Endothelial cell of umbilical vein (primary cell): ENCODE results near the gene RPS6KA4. TPM values are rescaled to one million over a fixed set of nuclear protein-coding genes. Genes with fewer than 3 reads are reported as not detected.

Experiments
- BruUV-seq: library from RNA; stranded (reverse); fragments of 400-500 nt; replicated peaks from 2 replicates; lab custom pipeline; 2021; lab: Mats Ljungman, UMichigan
- CTCF ChIA-PET: fragments of 300-600, 350-600 bp; sonication (Branson Sonifier 250); formaldehyde crosslinking; loops from one replicate; lab custom pipeline; 2021; ENCODE audit warnings: antibody characterized with exemption, inconsistent platforms; lab: Charles Lee
- POLR2A ChIA-PET: fragments of 300-600, 350-600 bp; sonication (Branson Sonifier 250); formaldehyde crosslinking; loops from one replicate; lab custom pipeline; 2021; ENCODE audit warnings: antibody characterized with exemption, inconsistent platforms; lab: Charles Lee
- DNase-seq: peaks from one replicate; pipeline ENCODE4 v3.0.0-alpha.2; 2011; ENCODE audit warnings: low read depth, low spot score
- FAIRE-seq: peaks from 2 replicates; lab custom pipeline; 2011; peaks lifted over from hg19 to GRCh38; lab: Jason Lieb, UNC
- H2AFZ ChIP-seq: 2 replicates; pipeline ENCODE4 v1.6.0; 2012; ENCODE audit warnings: low read depth, low read length, control low read depth, inconsistent platforms
- H3K27ac ChIP-seq: 2 replicates; pipeline ENCODE4 v1.5.1; 2011; ENCODE audit warnings: low read depth, mild to moderate bottlenecking, control low read depth, low read length, moderate library complexity; ENCODE audit not compliant: insufficient read depth
- H3K27me3 ChIP-seq, 2 experiments: 2 replicates each; pipeline versions ENCODE4 v1.6.0 to v1.6.1; 2011; ENCODE audit warnings: low read length in 2 of 2, mixed read lengths in 1 of 2; ENCODE audit not compliant: control insufficient read depth in 2 of 2, insufficient read depth in 2 of 2
- H3K36me3 ChIP-seq, 2 experiments: 2 replicates in 1 of 2; 3 replicates in 1 of 2; pipeline ENCODE4 v1.5.1; 2011; ENCODE audit warnings: low read length in 2 of 2, mild to moderate bottlenecking in 1 of 2, moderate library complexity in 1 of 2; ENCODE audit not compliant: control insufficient read depth in 2 of 2, insufficient read depth in 2 of 2; ENCODE audit errors: extremely low read depth in 1 of 2
- H3K4me1 ChIP-seq: 3 replicates; pipeline ENCODE4 v1.5.1; 2011; ENCODE audit warnings: mild to moderate bottlenecking, low read length; ENCODE audit not compliant: control insufficient read depth, insufficient read depth; ENCODE audit errors: extremely low read depth
- H3K4me2 ChIP-seq: 2 replicates; pipeline ENCODE4 v1.6.1; 2011; ENCODE audit warnings: low read length, control low read depth, mixed read lengths; ENCODE audit not compliant: insufficient read depth
- H3K4me3 ChIP-seq, 3 experiments: fragments of 200-600 bp in 1 of 3; sonication (generic), shearing (Covaris generic) in 1 of 3; replicated peaks in 1 of 3; 2 replicates each; pipeline ENCODE4 v1.5.1; 2011 to 2016; ENCODE audit warnings: control low read depth in 3 of 3, low read length in 3 of 3, mild to moderate bottlenecking in 2 of 3, inconsistent platforms in 1 of 3, low read depth in 1 of 3, moderate library complexity in 1 of 3; ENCODE audit not compliant: insufficient read depth in 1 of 3
- H3K79me2 ChIP-seq: 2 replicates; pipeline ENCODE4 v1.6.0; 2012; ENCODE audit warnings: low read length, inconsistent platforms; ENCODE audit not compliant: control insufficient read depth, insufficient read depth
- H3K9ac ChIP-seq: replicated peaks from 2 replicates; pipeline ENCODE3; 2011; ENCODE audit warnings: low read length, control low read depth; ENCODE audit not compliant: insufficient read depth; ENCODE audit errors: extremely low read depth
- H3K9me1 ChIP-seq: replicated peaks from 3 replicates; pipeline ENCODE4 v1.6.0; 2011; ENCODE audit warnings: mild to moderate bottlenecking, low read length; ENCODE audit not compliant: control insufficient read depth, insufficient read depth; ENCODE audit errors: extremely low read depth
- H3K9me3 ChIP-seq: replicated peaks from 2 replicates; pipeline ENCODE4 v1.5.1; 2012; ENCODE audit warnings: low read length, inconsistent platforms; ENCODE audit not compliant: control insufficient read depth, insufficient read depth
- H4K20me1 ChIP-seq: replicated peaks from 2 replicates; pipeline ENCODE3; 2011; ENCODE audit warnings: mild to moderate bottlenecking, low read length; ENCODE audit not compliant: control insufficient read depth, insufficient read depth; ENCODE audit errors: extremely low read depth
- EZH2 ChIP-seq: IDR thresholded peaks from 2 replicates; pipeline ENCODE4 v1.6.1; 2012; ENCODE audit warnings: borderline replicate concordance, low read depth, mild to moderate bottlenecking, moderate library complexity, low read length, inconsistent platforms; ENCODE audit not compliant: severe bottlenecking
- FOS ChIP-seq: IDR thresholded peaks from 2 replicates; pipeline ENCODE4 v1.6.1; 2011; ENCODE audit warnings: mild to moderate bottlenecking, low read length, moderate library complexity, borderline replicate concordance; ENCODE audit not compliant: insufficient read depth
- GATA2 ChIP-seq: IDR thresholded peaks from 2 replicates; pipeline ENCODE4 v1.7.0; 2011; ENCODE audit warnings: low read depth, mild to moderate bottlenecking, moderate library complexity, mixed read lengths, low read length; ENCODE audit not compliant: insufficient read length, insufficient read depth
- JUN ChIP-seq: IDR thresholded peaks from 2 replicates; pipeline ENCODE4 v1.6.1; 2011; ENCODE audit warnings: borderline replicate concordance, low read depth; ENCODE audit not compliant: insufficient read length, insufficient read depth
- MAX ChIP-seq: IDR thresholded peaks from 2 replicates; pipeline ENCODE4 v1.6.1; 2011; ENCODE audit not compliant: insufficient read depth, insufficient read length
- MYC ChIP-seq: IDR thresholded peaks from one replicate; pipeline ENCODE4 v1.6.1; 2011; ENCODE audit warnings: mild to moderate bottlenecking, low read depth, low read length
- POLR2A ChIP-seq: IDR thresholded peaks from 2 replicates; pipeline ENCODE4 v1.6.1; 2012; ENCODE audit warnings: low read depth, mild to moderate bottlenecking, control low read depth, low read length
- POLR2AphosphoS5 ChIP-seq: IDR thresholded peaks from 2 replicates; pipeline ENCODE4 v1.6.1; 2012; ENCODE audit warnings: low read depth, mild to moderate bottlenecking, control low read depth, low read length, moderate library complexity; ENCODE audit not compliant: insufficient read depth
- dilution Hi-C: fragments of 300-500 bp; cut with MboI; formaldehyde crosslinking; loops from one replicate; pipeline ENCODE4 v1.15.0; 2019; ENCODE audit warnings: low sequenced_read_pairs; ENCODE audit not compliant: extremely low pct_ligation_motif_present
- intact Hi-C: fragments of 100-400 bp; cut with micrococcal nuclease; formaldehyde crosslinking; loops from one replicate; pipeline ENCODE4 v1.10.0; 2022
- polyA plus RNA-seq, 4 experiments: library from polyadenylated mRNA; depleted of rRNA in 3 of 4; stranded (reverse) in 3 of 4; unstranded in 1 of 4; fragments of >200 nt; gene quantifications; 2 replicates each; pipeline versions ENCODE4 v1.2.1 to v1.2.3, GENCODE V29; 2011 to 2012; ENCODE audit warnings: missing spikeins in 1 of 4
- total RNA-seq: library from RNA; stranded (reverse); gene quantifications from 2 replicates; pipeline ENCODE4 v1.2.3, GENCODE V29; 2021
- TF ChIP-seq, protein P1 (sequence below), 2 donors: IDR thresholded peaks; 1 replicate in 1 of 2; 2 replicates in 1 of 2; pipeline ENCODE4 v1.5.1; 2011; ENCODE audit warnings: low read length in 2 of 2, mild to moderate bottlenecking in 2 of 2, moderate library complexity in 2 of 2, control low read depth in 1 of 2, inconsistent platforms in 1 of 2, low read depth in 1 of 2; ENCODE audit not compliant: insufficient read depth in 1 of 2; ENCODE audit errors: extremely low read depth in 1 of 2

Gene RPS6KA4
- total and polyA plus RNA-seq, 2 donors (not counting 3 experiments of a cell fraction or from before 2014, with no cell fraction given), result 26.5 to 44.1 TPM

GRCh38 chr11:64401775-64402174 lies 42.8 kb downstream of the RPS6KA4 start:
- no peak overlapping the region for H3K4me3 ChIP-seq

More at GRCh38 chr11:64401775-64402174, 42.8 kb downstream of the RPS6KA4 start:
- H3K36me3 ChIP-seq, result no peaks in the 10 kb centered on the region
- H3K4me2 ChIP-seq, result no peak overlapping the region
- TF ChIP-seq EZH2, result no peak
- TF ChIP-seq POLR2A, result no peak
- TF ChIP-seq MAX, result no peak
- TF ChIP-seq MYC, result no peak
- TF ChIP-seq, protein P1, sequence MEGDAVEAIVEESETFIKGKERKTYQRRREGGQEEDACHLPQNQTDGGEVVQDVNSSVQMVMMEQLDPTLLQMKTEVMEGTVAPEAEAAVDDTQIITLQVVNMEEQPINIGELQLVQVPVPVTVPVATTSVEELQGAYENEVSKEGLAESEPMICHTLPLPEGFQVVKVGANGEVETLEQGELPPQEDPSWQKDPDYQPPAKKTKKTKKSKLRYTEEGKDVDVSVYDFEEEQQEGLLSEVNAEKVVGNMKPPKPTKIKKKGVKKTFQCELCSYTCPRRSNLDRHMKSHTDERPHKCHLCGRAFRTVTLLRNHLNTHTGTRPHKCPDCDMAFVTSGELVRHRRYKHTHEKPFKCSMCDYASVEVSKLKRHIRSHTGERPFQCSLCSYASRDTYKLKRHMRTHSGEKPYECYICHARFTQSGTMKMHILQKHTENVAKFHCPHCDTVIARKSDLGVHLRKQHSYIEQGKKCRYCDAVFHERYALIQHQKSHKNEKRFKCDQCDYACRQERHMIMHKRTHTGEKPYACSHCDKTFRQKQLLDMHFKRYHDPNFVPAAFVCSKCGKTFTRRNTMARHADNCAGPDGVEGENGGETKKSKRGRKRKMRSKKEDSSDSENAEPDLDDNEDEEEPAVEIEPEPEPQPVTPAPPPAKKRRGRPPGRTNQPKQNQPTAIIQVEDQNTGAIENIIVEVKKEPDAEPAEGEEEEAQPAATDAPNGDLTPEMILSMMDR (IDR thresholded peaks at IDR 0.05; ENCODE audit: extremely low read depth in 1 of 2, insufficient read depth in 1 of 2, low read depth in 1 of 2, low read length in 2 of 2), result no peak
- no peak for TF ChIP-seq POLR2AphosphoS5
- TF ChIP-seq FOS, result no peak
- TF ChIP-seq JUN, result no peak
- no peak for TF ChIP-seq GATA2
- dilution Hi-C loops (no loop called here), intact Hi-C loops (no loop called here)
- H2AFZ ChIP-seq, result no peak overlapping the region
- ChIA-PET CTCF (no interaction called here), POLR2A (no interaction called here)
- peaks cover 2% of the 10 kb centered on the region in 2 experiments for H3K27me3 ChIP-seq
- DNase-seq, result no peak
- no peaks in the 10 kb centered on the region for H3K79me2 ChIP-seq
- H4K20me1 ChIP-seq, result no peaks in the 10 kb centered on the region
- BruUV-seq, result no TSS peak
- H3K9me3 ChIP-seq, result no peaks in the 10 kb centered on the region
- FAIRE-seq, result no peak
- H3K9ac ChIP-seq, result no peak overlapping the region
- H3K9me1 ChIP-seq, result no peaks in the 10 kb centered on the region
- no peak overlapping the region for H3K27ac ChIP-seq
- H3K4me1 ChIP-seq, result no peaks in the 10 kb centered on the region
